ENCODE data around the gene EBNA1BP2. TPM values are rescaled to one million over a fixed set of nuclear protein-coding genes. Genes with fewer than 3 reads are reported as not detected.

The EBNA1BP2 gene
- total and polyA plus RNA-seq, 2 experiments from 2014 or later, result 113 to 162 TPM

GRCh38 chr1:43197343-43198127 lies 25.4 kb upstream of the EBNA1BP2 start:
- H3K27me3 ChIP-seq (replicated peaks; ENCODE audit: insufficient read depth), result no peaks in the 10 kb centered on the region
- no peaks in the 10 kb centered on the region for H3F3A ChIP-seq (ENCODE audit: insufficient read depth)
- no peaks in the 10 kb centered on the region for H3K79me2 ChIP-seq (ENCODE audit: insufficient read depth)
- no peaks in the 10 kb centered on the region for H4K20me1 ChIP-seq (ENCODE audit: insufficient read depth)
- no peak overlapping the region for H3K4me3 ChIP-seq
- H3K9me2 ChIP-seq (ENCODE audit: insufficient read depth), result no peaks in the 10 kb centered on the region
- H3K36me3 ChIP-seq (ENCODE audit: low read depth), result no peaks in the 10 kb centered on the region
- TF ChIP-seq EZH2 (IDR thresholded peaks at IDR 0.05; ENCODE audit: insufficient read depth, poor library complexity, severe bottlenecking) (no peak), EZH2phosphoT487 (IDR thresholded peaks at IDR 0.05; ENCODE audit: insufficient read depth, low read depth) (no peak)
- 82 to 85% methylated on average over 7 of the region's 7 CpGs for WGBS, 2 experiments (ENCODE audit: low coverage in 1 of 2, low lambda C conversion rate in 2 of 2, missing lambda C conversion rate in 2 of 2)
- no peaks in the 10 kb centered on the region for H3K4me1 ChIP-seq (ENCODE audit: insufficient read depth)
- in situ Hi-C loops (cut with MboI), result no loop called here
- H3K4me2 ChIP-seq (ENCODE audit: unreplicated experiment), result no peak overlapping the region
- no peak for DNase-seq
- no peak overlapping the region for H3K9ac ChIP-seq
- H3K9me3 ChIP-seq (ENCODE audit: low read depth), result peaks cover 5% of the 10 kb centered on the region
- no peak overlapping the region for H2AFZ ChIP-seq
- no peak overlapping the region for H3K27ac ChIP-seq

GRCh38 chr1:43194509-43194908 lies 22.4 kb upstream of the EBNA1BP2 start:
- Histone ChIP-seq H3K4me1 (ENCODE audit: insufficient read depth) (no peaks in the 10 kb centered on the region), H3K27me3 (replicated peaks; ENCODE audit: insufficient read depth) (no peaks in the 10 kb centered on the region), H3K9me2 (ENCODE audit: insufficient read depth) (no peaks in the 10 kb centered on the region), H3K79me2 (ENCODE audit: insufficient read depth) (no peaks in the 10 kb centered on the region), H3K4me3 (no peak overlapping the region), H4K20me1 (ENCODE audit: insufficient read depth) (no peaks in the 10 kb centered on the region), H3K4me2 (ENCODE audit: unreplicated experiment) (no peak overlapping the region), H3K27ac (no peak overlapping the region), H3K36me3 (ENCODE audit: low read depth) (no peaks in the 10 kb centered on the region), H3K9ac (no peak overlapping the region), H2AFZ (no peak overlapping the region), H3K9me3 (ENCODE audit: low read depth) (peaks cover 8% of the 10 kb centered on the region), H3F3A (ENCODE audit: insufficient read depth) (no peaks in the 10 kb centered on the region)
- TF ChIP-seq EZH2phosphoT487 (IDR thresholded peaks at IDR 0.05; ENCODE audit: insufficient read depth, low read depth), result no peak
- no peak for TF ChIP-seq EZH2 (IDR thresholded peaks at IDR 0.05; ENCODE audit: insufficient read depth, poor library complexity, severe bottlenecking)
- no peak for DNase-seq
- in situ Hi-C loops (cut with MboI), result no loop called here

GRCh38 chr1:43188106-43188505 lies 16.0 kb upstream of the EBNA1BP2 start:
- Histone ChIP-seq H3K4me2 (ENCODE audit: unreplicated experiment) (no peak overlapping the region), H3K9ac (no peak overlapping the region), H3K9me2 (ENCODE audit: insufficient read depth) (no peaks in the 10 kb centered on the region), H3K4me1 (ENCODE audit: insufficient read depth) (no peaks in the 10 kb centered on the region), H3K27ac (no peak overlapping the region), H2AFZ (no peak overlapping the region), H3K27me3 (replicated peaks; ENCODE audit: insufficient read depth) (no peaks in the 10 kb centered on the region), H3K79me2 (ENCODE audit: insufficient read depth) (no peaks in the 10 kb centered on the region), H3F3A (ENCODE audit: insufficient read depth) (no peaks in the 10 kb centered on the region), H3K9me3 (ENCODE audit: low read depth) (peaks cover 3% of the 10 kb centered on the region), H3K36me3 (ENCODE audit: low read depth) (no peaks in the 10 kb centered on the region), H3K4me3 (no peak overlapping the region), H4K20me1 (ENCODE audit: insufficient read depth) (no peaks in the 10 kb centered on the region)
- no peak for TF ChIP-seq EZH2 (IDR thresholded peaks at IDR 0.05; ENCODE audit: insufficient read depth, poor library complexity, severe bottlenecking)
- no peak for TF ChIP-seq EZH2phosphoT487 (IDR thresholded peaks at IDR 0.05; ENCODE audit: insufficient read depth, low read depth)
- in situ Hi-C loops (cut with MboI), result no loop called here
- DNase-seq, result no peak
- WGBS, 2 experiments (ENCODE audit: low coverage in 1 of 2, low lambda C conversion rate in 2 of 2, missing lambda C conversion rate in 2 of 2), result 8 to 21% methylated on average over 1 of the region's 1 CpG

- TF ChIP-seq EZH2phosphoT487 (IDR thresholded peaks at IDR 0.05; ENCODE audit: insufficient read depth, low read depth) (no peak), EZH2 (IDR thresholded peaks at IDR 0.05; ENCODE audit: insufficient read depth, poor library complexity, severe bottlenecking) (no peak)
- no peak for DNase-seq
- Histone ChIP-seq H3F3A (ENCODE audit: insufficient read depth) (no peaks in the 10 kb centered on the region), H3K4me1 (ENCODE audit: insufficient read depth) (no peaks in the 10 kb centered on the region), H4K20me1 (ENCODE audit: insufficient read depth) (no peaks in the 10 kb centered on the region), H3K79me2 (ENCODE audit: insufficient read depth) (no peaks in the 10 kb centered on the region), H3K9me2 (ENCODE audit: insufficient read depth) (no peaks in the 10 kb centered on the region), H3K4me3 (no peak overlapping the region), H3K9me3 (ENCODE audit: low read depth) (no peaks in the 10 kb centered on the region), H3K4me2 (ENCODE audit: unreplicated experiment) (no peak overlapping the region), H3K27ac (no peak overlapping the region), H3K9ac (no peak overlapping the region), H3K36me3 (ENCODE audit: low read depth) (no peaks in the 10 kb centered on the region), H2AFZ (no peak overlapping the region), H3K27me3 (replicated peaks; ENCODE audit: insufficient read depth) (no peaks in the 10 kb centered on the region)
- in situ Hi-C loops (cut with MboI), result no loop called here
- 48 to 51% methylated on average over 3 of the region's 3 CpGs for WGBS, 2 experiments (ENCODE audit: low coverage in 1 of 2, low lambda C conversion rate in 2 of 2, missing lambda C conversion rate in 2 of 2)
Observed at GRCh38 chr1:43184995-43185394, 12.9 kb upstream of the EBNA1BP2 start.

All from GM23248 (cell line).